Cardiac atrium fibroblast (primary cell): ENCODE data around the gene C11orf54. TPM values are rescaled to one million over a fixed set of nuclear protein-coding genes. Genes with fewer than 3 reads are reported as not detected.

Experiments used
- total RNA-seq: library from RNA; depleted of rRNA; stranded (reverse); fragments of >200 nt; gene quantifications from 2 replicates; pipeline ENCODE4 v1.2.3, GENCODE V29; 2015

The C11orf54 gene
- 14.6 and 16.2 TPM in 2 replicates for total RNA-seq

DNA sequence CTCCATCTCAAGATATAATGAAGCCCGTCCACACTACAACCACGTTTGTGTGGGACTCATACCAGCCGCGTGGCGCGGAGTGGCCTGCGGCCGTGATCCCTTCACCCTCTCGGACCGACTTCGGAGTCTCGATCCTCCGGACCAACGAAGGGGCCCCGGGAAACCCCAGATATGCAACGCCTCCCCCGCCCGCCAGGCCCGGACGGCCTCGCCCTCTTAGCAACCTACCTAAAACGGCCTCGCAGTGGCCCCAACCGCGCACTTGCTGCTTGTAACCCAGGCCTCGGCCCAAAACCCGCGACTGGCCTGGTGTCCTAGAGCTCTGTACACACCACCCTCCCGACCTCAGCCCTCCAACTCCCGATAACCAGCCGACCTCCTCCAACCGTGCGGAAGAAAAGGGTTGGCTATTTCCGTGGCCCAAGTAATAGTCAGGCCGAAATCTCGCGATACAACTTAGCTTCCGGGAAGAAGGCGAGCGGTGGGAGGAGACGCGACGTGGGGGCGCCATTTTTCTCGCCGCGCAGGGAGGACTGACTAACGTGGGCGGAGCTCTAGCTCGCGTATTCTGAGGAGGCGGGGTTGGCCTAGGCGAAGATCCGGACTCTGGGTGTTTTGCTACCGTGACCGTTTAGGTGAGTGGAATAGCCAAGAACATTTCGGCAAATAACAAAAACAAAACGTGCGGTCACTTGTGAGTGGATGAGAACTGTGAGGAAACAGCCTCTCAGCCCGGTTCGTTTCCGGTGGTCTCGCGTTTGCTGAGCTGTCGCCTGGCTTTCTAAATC lies at the start of gene C11orf54, which contains the start of gene TAF1D:
C11orf54 (plus strand) TSS at position 579 of the 788 bp plus-strand sequence. CDS start 5,722 bp downstream, outside the sequence.
TAF1D (minus strand) TSS at position 402 of the 788 bp plus-strand sequence. CDS start 2,191 bp downstream, outside the sequence.

DNA sequence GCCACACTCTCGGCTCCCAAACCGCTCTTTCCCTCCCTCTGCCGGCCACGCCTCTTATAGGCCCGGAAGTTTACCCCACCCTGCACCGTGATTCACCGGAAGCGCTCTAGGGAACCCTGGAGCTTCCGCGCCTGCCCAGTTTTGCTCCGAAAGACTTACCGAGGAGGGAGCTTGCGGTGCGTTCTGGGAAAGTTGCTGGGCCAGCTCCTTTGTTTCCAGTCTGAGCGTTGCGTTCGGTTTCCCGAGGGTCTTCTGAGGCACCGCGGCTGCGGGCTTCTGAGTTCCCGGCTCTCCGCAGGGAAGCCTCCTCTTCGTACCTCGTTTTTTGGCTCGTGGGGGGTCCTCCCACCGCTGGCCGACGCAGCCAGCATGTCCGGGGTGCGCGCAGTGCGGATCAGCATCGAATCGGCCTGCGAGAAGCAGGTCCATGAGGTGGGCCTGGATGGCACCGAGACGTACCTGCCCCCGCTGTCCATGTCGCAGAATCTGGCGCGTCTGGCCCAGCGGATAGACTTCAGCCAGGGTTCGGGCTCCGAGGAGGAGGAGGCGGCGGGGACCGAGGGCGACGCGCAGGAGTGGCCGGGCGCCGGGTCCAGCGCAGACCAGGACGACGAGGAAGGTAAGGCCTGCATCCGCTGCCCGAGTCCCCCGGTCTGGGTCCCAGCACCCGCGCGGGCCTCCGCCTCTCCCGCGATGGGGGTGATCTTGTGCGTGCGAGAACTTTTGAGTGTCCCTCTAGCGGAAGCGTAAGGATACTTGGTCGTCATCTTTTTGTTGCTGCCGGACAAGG lies 42.9 kb downstream of the C11orf54 start, which contains the start of gene MED17:
MED17 (plus strand) TSS at position 138 of the 790 bp plus-strand sequence; CDS start at position 370, 232 bp downstream.

Other genes with a start within 250 kb of the C11orf54 start
- gene SMCO4, start 198.3 kb upstream of the C11orf54 start, total RNA-seq, result 3.6 and 4.5 TPM in 2 replicates
- gene CEP295, start 80.0 kb upstream of the C11orf54 start, total RNA-seq, result 9.9 and 14.1 TPM in 2 replicates
- 93.0 and 101 TPM in 2 replicates for gene TAF1D, start 177 bp upstream of the C11orf54 start, total RNA-seq
- 19.0 and 24.4 TPM in 2 replicates for gene MED17, start 42.6 kb downstream of the C11orf54 start, total RNA-seq
- gene VSTM5, start 108.9 kb downstream of the C11orf54 start, total RNA-seq, result 0.18 TPM in 1 of 2 replicates, not detected in the other